Measurements from ENCODE around the gene ATP1A1. TPM values are rescaled to one million over a fixed set of nuclear protein-coding genes. Genes with fewer than 3 reads are reported as not detected.

Gene ATP1A1
- polyA plus RNA-seq, 1 donor, result 125 TPM

DNA sequence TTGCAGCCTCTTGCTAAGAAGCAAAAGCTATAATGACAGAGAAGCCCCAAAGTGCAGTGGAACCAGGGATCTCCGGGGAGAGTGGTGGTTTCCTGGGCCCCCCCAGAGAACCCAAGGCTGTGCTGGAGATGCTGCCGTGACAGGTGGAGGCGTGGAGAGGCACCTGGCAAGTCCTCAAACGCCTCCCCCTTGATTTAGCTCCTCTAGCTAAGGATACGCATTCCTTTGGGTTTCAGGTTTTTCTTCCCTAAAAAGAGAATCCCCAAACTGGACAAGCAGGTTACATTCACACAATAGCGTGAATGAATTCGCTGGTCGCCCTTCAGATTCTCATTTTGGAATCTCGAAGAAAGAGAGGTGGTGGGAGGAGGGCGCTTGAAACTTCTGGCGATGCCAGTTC is 853 bp upstream of the ATP1A1 start:
- no peak for DNase-seq

- DNase-seq, result peak; percentile 68
Observed at GRCh38 chr1:116373431-116374352, 648 bp downstream of the ATP1A1 start.

DNA sequence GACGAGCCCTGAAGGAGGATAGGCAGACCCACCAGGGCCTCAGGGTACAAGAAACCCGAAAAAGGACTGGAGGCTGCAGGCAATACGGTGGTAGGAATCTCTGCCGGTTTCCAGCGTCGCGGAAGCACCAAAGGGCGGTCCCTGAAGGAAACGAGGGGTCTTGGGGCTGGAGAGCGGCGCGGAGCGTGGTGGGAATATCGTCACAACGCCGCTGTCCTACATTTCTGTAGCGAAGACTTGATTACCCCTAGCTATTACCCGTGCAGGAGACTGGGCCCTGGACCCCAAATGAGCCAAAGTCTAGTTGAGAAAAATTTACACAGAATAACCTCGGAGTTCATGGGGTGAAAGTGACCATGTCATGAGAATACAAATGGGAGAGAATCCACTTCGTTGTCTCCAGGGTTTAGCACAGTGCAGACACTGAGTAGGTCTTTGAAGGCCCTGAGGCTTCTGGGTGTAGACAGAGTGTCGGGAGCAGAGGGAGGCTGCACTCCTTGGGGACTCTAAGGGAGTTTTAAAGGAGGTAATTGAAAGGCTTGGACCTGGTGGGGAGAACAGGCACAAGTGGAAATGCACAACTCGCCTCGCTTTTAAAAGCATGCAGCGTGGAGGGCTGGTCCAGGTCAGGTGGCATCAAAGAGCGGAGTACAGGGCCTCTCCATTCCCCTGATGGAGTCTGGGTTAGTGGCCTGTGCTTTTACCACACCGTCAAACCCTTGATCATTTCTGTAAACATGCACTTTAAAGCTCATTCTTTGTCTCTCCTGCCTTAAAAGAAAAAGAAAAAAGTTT is 1.5 kb downstream of the ATP1A1 start:
- no peak for DNase-seq

DNA sequence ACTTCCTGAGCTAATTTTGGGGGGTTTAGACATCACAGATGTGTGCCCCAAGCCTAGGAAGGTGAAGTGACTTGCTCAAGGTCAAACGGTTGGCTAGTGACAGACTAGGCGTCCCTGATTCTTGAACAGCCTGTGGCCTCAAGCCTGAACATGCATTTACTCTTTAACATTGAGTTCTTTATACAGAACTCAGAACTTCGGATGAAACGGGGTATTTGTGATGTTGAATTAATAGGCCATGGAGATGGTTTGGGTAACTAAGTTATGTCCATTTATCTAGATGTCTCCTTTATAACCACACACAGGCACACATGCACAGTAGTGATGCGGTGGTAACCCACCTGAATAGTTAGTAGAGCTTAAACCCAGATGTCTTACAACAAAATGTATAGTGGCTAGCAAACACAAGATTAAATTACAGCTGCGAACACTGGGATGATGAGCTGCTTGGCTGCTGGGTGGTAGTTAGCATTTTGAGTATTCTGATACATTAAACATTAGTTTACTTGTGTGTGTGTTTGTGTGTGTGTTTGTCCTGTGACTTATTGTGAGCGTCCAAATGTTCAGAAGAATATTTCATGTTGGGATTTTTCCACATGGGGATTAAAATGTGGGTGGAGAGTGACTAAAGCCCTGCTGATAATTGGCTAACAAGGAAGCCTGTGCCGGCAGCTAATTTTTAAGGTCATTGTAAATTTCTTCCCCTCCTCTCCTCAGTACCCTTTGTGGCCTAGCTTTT is 2.3 kb downstream of the ATP1A1 start:
- DNase-seq, result no peak

- peak; percentile 68 for DNase-seq
Observed at GRCh38 chr1:116375887-116376728, 3.1 kb downstream of the ATP1A1 start.

DNA sequence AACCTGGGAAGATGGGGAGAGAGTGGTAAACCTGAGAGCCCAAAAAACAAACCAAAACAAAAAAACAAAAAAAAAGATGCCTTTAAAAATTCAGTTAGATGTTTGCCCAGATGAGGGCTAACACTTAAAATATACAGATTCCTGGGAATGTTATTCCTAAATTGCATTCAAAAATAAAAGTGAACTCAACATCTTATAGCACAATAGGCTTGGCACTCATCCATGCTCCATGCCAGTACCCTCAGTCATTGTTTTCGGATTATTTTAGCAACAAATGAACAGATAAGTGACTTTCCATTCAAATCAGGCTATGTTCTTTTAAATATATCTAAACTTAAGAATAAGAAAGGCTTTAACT is 3.7 kb downstream of the ATP1A1 start:
- DNase-seq, result no peak

DNA sequence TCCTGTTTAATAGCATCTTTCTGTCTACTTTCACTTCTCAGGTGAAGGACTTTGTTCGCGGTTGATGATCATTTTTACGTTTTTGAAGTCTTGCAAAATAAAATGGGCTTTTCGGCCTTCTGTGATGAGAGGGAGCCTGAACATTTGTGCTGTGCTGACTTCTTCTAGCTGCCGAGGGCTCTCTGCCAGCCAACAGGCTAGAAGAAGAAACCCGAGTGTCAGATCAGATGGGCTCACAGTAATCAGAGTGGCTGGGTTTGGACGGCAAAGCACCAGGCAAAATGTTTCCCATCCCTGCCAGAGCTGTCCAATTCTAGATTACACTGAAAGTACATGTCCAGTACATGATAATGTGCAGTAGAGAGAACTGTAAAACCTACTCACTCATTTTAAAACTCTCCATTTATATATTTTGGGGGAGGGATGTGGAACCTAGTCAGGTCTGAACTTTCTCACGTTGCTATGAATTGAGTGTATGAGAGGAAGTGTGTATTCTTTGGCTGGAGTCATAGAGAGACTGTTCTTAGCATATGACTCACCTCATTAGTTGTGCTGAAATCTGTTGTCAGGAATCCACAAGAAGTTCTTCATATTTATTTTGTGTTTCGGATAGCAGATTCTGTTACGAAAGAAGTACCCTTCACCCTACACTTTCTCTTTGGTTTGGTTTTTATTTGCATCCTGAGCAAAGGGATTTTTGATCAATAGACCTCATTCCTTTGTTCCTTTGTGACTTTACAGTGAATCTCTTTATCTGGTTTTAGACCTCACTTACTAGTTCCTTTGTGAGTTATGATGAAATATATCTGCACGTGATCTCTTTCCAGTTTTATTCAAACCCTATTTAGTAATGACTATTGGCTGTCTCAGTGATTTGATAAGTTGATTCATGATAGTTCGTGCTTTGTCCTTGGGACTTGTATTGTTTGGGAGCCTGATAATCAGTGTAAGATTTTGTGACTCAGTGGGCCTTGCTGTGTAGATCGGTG is 4.8 kb downstream of the ATP1A1 start:
- peak; percentile 54 for DNase-seq

DNA sequence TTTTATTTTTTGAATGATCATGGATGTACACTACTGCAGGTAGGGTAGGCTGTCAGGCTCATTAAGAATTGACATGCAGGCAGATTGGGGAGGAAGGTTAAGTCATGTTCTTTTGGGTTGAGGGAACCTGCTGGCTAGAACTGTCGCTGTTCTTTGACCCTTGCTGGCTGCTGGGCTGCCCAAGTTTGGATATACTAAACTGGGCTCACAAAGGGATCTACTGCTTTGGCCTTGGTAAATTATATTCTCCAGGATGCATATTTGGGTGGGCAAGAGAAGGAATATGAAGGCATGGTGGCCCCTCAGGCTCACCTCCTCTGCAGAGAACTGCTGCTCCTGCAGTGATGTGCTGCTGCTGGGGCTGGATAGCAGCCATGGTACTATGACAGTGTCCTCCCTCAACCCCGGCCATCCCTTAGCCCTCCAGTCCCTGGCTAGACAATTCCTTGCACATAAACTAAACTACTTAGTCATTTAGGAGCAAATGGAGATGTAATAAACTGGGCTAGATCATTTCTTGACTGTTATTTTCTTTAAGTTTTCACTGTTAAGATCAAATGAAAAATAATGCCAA is 6.1 kb downstream of the ATP1A1 start:
- DNase-seq, result no peak

DNA sequence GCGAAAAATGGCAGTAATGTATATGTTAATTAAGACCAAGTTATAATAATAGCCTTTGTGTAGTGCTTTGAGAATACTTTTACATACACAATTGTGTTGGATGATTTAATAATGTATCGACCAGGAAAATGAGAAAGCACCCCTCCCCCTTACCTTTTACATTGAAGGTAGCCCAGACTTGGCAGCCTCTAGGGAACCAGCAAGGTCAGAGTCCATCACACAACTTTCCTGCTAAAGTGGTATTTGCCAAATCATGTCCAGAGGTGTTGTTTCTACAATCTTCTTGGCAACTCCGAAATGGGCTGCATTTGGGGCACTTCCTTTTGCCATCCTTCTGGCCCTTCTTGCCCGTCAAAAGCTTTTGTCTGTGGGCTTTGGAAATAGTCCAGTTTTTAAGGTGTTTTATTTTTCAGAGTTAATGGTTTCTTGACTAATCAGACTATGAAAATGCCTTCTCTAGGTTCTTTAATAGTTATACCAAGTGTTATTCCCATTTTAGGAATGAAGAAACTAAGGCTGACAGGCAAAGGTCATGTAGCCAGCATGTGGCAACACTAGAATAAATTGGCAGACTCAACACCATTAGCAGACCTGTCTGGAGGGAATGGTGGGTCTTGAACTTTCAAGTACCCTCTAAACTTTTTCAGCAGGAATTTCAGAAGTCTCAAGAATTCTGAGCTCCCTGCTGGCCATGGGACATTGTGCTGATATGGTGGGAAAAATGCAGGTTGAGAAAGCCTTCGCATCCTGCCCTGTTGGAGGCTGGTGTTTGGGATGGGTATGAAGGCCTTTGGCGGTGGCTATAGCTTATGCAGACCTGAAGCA is 6.8 kb downstream of the ATP1A1 start:
- DNase-seq, result no peak

DNA sequence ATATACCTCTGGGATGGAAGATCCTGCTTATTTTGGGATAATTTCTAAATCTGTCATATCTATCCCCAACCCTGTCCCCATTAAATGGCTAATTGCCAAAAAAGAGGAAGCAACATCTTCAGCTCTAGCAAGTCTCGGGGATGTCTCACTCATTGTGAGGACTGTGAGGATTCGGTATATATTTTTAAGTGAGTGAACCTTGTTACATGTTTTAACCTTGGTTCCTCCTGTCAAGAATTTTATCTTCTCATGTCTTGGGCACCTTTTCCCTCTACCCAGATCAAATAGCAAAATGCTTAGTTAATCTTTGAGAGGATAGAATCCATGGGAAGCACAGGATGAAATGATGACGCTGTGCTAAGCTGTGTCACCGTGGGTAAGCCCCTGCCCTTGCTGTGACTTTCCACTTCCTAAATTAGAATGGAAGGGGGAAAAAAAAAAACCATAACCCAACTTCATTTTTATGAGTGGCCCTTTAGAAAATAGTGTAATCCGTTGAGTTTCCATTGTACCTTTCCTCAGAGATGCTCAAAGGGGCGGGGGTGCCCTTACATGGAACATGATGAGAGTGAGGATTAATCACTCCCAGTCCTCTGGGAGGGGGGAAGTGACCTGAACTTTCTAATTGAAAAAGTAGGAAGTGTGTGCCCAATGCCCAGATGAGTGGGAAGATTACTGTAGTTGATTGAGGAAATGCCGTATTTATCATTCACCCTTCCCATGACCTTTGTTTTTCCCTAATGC is 7.6 kb downstream of the ATP1A1 start:
- no peak for DNase-seq

DNA sequence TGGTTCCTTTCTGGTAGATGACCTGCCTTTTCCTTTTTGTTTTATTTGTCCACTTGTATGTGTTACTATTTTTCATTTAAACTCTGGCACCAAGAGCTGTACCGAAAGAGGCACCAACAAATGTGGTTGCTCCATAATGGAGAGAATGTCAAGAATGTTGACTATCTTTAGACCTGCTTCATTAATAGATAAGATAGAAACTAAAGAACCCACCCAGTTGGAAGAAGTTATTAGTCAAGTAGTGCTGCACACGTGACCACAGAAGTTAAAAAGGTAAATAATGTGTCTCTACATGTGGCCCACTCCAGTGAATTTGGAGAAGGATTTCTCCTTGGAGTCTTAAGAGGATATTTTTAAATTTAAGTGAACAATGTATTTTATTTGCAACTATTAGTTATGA is 9.3 kb downstream of the ATP1A1 start:
- no peak for DNase-seq

- no peak for DNase-seq
Observed at GRCh38 chr1:116382857-116383483, 9.9 kb downstream of the ATP1A1 start.

DNA sequence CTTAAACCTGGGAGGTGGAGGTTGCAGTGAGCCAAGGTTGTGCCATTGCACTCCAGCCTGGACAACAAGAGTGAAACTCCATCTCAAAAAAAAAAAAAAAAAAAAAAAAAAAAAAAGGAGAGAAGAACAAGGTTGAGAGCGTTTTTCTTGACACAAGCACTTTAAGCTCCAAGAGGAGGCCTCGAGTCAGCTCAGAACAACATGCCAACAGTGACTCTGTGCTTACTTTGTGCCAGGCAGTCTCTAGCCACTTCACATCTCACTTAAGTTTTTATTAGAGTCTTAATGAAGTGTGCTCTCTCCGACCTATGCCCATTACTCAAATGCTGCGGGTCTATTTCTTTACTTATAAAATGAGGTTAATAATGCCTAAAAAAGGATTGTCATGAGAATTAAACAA is 13.0 kb downstream of the ATP1A1 start:
- DNase-seq, result no peak

- DNase-seq, result no peak
Observed at GRCh38 chr1:116387551-116387950, 14.5 kb downstream of the ATP1A1 start.

GRCh38 chr1:116388122-116388521 is 15.1 kb downstream of the ATP1A1 start:
- no peak for DNase-seq

GRCh38 chr1:116389013-116389412 is 16.0 kb downstream of the ATP1A1 start:
- no peak for DNase-seq

DNA sequence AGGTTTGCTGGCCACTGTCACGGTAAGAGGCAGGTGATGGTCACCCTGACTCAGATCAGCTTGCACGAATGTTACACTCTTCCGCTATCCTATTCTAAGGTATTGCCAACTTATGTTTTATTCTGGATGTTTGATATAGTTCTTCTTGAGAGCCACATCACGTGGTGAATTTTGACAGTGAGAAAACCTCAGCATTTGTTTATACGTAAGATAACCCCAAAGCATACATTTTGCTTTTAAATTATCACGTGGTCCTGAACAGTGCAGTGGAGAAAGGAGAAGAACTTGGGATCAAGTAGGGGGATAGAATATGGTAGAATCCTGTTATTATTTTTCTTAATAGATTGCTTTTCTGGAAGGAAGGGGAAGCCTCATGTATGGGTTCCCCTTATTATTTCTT is 16.6 kb downstream of the ATP1A1 start:
- DNase-seq, result no peak

DNA sequence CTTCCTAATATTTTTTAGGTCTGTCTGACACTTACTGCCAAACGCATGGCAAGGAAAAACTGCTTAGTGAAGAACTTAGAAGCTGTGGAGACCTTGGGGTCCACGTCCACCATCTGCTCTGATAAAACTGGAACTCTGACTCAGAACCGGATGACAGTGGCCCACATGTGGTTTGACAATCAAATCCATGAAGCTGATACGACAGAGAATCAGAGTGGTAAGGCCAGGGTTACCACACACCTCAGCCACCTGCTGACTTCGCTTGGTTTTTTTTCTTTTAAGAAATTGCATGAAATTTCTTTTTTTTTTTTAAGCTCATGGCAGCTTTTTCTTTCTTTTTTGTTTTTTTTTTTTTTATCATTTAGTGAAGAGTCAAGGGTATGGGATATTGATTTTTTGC is 17.2 kb downstream of the ATP1A1 start:
- no peak for DNase-seq
